H1 (cell line): Measurements from ENCODE around the gene IKZF3. TPM values are rescaled to one million over a fixed set of nuclear protein-coding genes. Genes with fewer than 3 reads are reported as not detected.

ENCODE experiments used
- CTCF ChIA-PET: fragments of 300-600 bp; sonication (Branson Sonifier 250); formaldehyde crosslinking; loops from one replicate; lab custom pipeline; 2021; ENCODE audit not compliant: partially characterized antibody; lab: Charles Lee
- POLR2A ChIA-PET: fragments of 300-600 bp; sonication (Branson Sonifier 250); formaldehyde crosslinking; loops from one replicate; lab custom pipeline; 2021; ENCODE audit warnings: inconsistent platforms; ENCODE audit not compliant: partially characterized antibody; lab: Charles Lee
- DNase-seq, 2 experiments: peaks; one replicate each; pipeline versions ENCODE4 v3.0.0 to v3.0.0-alpha.2; 2010 to 2022; ENCODE audit warnings: low spot score in 2 of 2, low read depth in 1 of 2, mixed read lengths in 1 of 2
- FAIRE-seq: peaks from 2 replicates; lab custom pipeline; 2011; peaks lifted over from hg19 to GRCh38; lab: Jason Lieb, UNC
- H2AFZ ChIP-seq: 2 replicates; pipeline ENCODE4 v1.8.1; 2012; ENCODE audit warnings: low read length, inconsistent platforms
- H2AK5ac ChIP-seq: 2 replicates; pipeline ENCODE4 v1.6.1; 2013; ENCODE audit warnings: low read depth, low read length
- H2BK120ac ChIP-seq: replicated peaks from 2 replicates; pipeline ENCODE3; 2013; ENCODE audit warnings: low read depth, low read length, inconsistent platforms
- H2BK12ac ChIP-seq: 2 replicates; pipeline ENCODE4 v1.6.1; 2013; ENCODE audit warnings: low read depth, low read length
- H2BK15ac ChIP-seq: 2 replicates; pipeline ENCODE4 v1.6.1; 2013; ENCODE audit warnings: low read length
- H2BK20ac ChIP-seq: 2 replicates; pipeline ENCODE4 v1.6.1; 2013; ENCODE audit warnings: low read length
- H2BK5ac ChIP-seq: 2 replicates; pipeline ENCODE4 v1.6.1; 2013; ENCODE audit warnings: low read depth, low read length
- H3K14ac ChIP-seq: 2 replicates; pipeline ENCODE4 v1.6.1; 2013; ENCODE audit warnings: inconsistent platforms; ENCODE audit not compliant: insufficient read length
- H3K18ac ChIP-seq: 2 replicates; pipeline ENCODE4 v1.6.1; 2013; ENCODE audit warnings: low read length; ENCODE audit errors: extremely low read depth
- H3K23ac ChIP-seq: 2 replicates; pipeline ENCODE4 v1.6.1; 2013; ENCODE audit warnings: inconsistent platforms; ENCODE audit not compliant: insufficient read length
- H3K23me2 ChIP-seq: 2 replicates; pipeline ENCODE4 v1.6.1; 2013; ENCODE audit warnings: low read depth, low read length
- H3K27ac ChIP-seq: 2 replicates; pipeline ENCODE4 v1.6.1; 2011; ENCODE audit warnings: low read depth, low read length, inconsistent platforms
- H3K27me3 ChIP-seq, 4 experiments: replicated peaks in 1 of 4; 1 replicate in 1 of 4; 2 replicates in 3 of 4; pipeline versions ENCODE4 v1.6.1 to v1.8.1; 2011 to 2013; ENCODE audit warnings: low read length in 3 of 4, mild to moderate bottlenecking in 3 of 4, inconsistent platforms in 2 of 4, mixed read lengths in 2 of 4, moderate library complexity in 1 of 4; ENCODE audit not compliant: control insufficient read depth in 3 of 4, insufficient read depth in 3 of 4; ENCODE audit errors: extremely low read depth in 1 of 4
- H3K36me3 ChIP-seq, 4 experiments: 2 replicates each; pipeline versions ENCODE4 v1.6.1 to v1.8.1; 2011 to 2013; ENCODE audit warnings: mild to moderate bottlenecking in 4 of 4, low read length in 3 of 4, moderate library complexity in 2 of 4, control low read depth in 1 of 4, inconsistent platforms in 1 of 4; ENCODE audit not compliant: insufficient read depth in 4 of 4, control insufficient read depth in 2 of 4
- H3K4ac ChIP-seq: replicated peaks from 2 replicates; pipeline ENCODE3; 2013; ENCODE audit warnings: low read length, low read depth, mixed read lengths, inconsistent platforms; ENCODE audit not compliant: insufficient read length
- H3K4me1 ChIP-seq, 4 experiments: replicated peaks in 1 of 4; 1 replicate in 1 of 4; 2 replicates in 3 of 4; pipeline versions ENCODE4 v1.6.1 to v1.8.1; 2011 to 2013; ENCODE audit warnings: low read length in 3 of 4, inconsistent platforms in 2 of 4, mixed read lengths in 1 of 4; ENCODE audit not compliant: insufficient read depth in 4 of 4, control insufficient read depth in 3 of 4
- H3K4me2 ChIP-seq, 2 experiments: 2 replicates each; pipeline versions ENCODE4 v1.6.1 to v1.8.1; 2011 to 2013; ENCODE audit warnings: low read depth in 2 of 2, low read length in 2 of 2, control low read depth in 1 of 2, inconsistent platforms in 1 of 2, mild to moderate bottlenecking in 1 of 2; ENCODE audit not compliant: insufficient read depth in 1 of 2
- H3K4me3 ChIP-seq, 4 experiments: fragments of 200-600, 300-600 bp in 1 of 4; sonication (generic), shearing (Covaris generic), sonication (Bioruptor Twin) in 1 of 4; 2 replicates each; pipeline versions ENCODE4 v1.5.1 to v1.8.1; 2011 to 2016; ENCODE audit warnings: low read length in 4 of 4, low read depth in 3 of 4, control low read depth in 2 of 4, inconsistent platforms in 2 of 4, mild to moderate bottlenecking in 2 of 4, mixed read lengths in 1 of 4, moderate library complexity in 1 of 4; ENCODE audit not compliant: insufficient read depth in 2 of 4; ENCODE audit errors: extremely low read depth in 1 of 4
- H3K56ac ChIP-seq: replicated peaks from 2 replicates; pipeline ENCODE3; 2013; ENCODE audit warnings: low read depth, mild to moderate bottlenecking, mixed read lengths, low read length, inconsistent platforms; ENCODE audit not compliant: insufficient read length
- H3K79me1 ChIP-seq: 2 replicates; pipeline ENCODE4 v1.6.1; 2013; ENCODE audit warnings: low read depth, low read length, control low read depth
- H3K79me2 ChIP-seq, 2 experiments: 2 replicates each; pipeline versions ENCODE4 v1.6.1 to v1.8.1; 2012 to 2013; ENCODE audit warnings: low read length in 2 of 2, mild to moderate bottlenecking in 2 of 2, inconsistent platforms in 1 of 2; ENCODE audit not compliant: insufficient read depth in 2 of 2, control insufficient read depth in 1 of 2
- H3K9ac ChIP-seq, 4 experiments: replicated peaks in 1 of 4; 1 replicate in 1 of 4; 2 replicates in 3 of 4; pipeline versions ENCODE4 v1.6.1 to v1.8.1; 2011 to 2013; ENCODE audit warnings: low read depth in 3 of 4, low read length in 3 of 4, control low read depth in 2 of 4, mild to moderate bottlenecking in 2 of 4, moderate library complexity in 2 of 4, inconsistent platforms in 1 of 4; ENCODE audit errors: extremely low read depth in 1 of 4
- H3K9me3 ChIP-seq, 2 experiments: 2 replicates each; pipeline versions ENCODE4 v1.6.1 to v1.8.1; 2012 to 2013; ENCODE audit warnings: mild to moderate bottlenecking in 2 of 2, moderate library complexity in 2 of 2, control low read depth in 1 of 2, inconsistent platforms in 1 of 2, low read depth in 1 of 2, low read length in 1 of 2, mixed read lengths in 1 of 2; ENCODE audit not compliant: insufficient read depth in 2 of 2
- H4K20me1 ChIP-seq, 2 experiments: replicated peaks in 1 of 2; 2 replicates each; pipeline versions ENCODE3 to v1.8.1; 2011 to 2013; ENCODE audit warnings: inconsistent platforms in 2 of 2, low read length in 2 of 2, mild to moderate bottlenecking in 1 of 2; ENCODE audit not compliant: insufficient read depth in 2 of 2, control insufficient read depth in 1 of 2
- H4K5ac ChIP-seq: 2 replicates; pipeline ENCODE4 v1.6.1; 2013; ENCODE audit warnings: low read length, low read depth, mixed read lengths, inconsistent platforms; ENCODE audit not compliant: insufficient read length
- H4K8ac ChIP-seq: 2 replicates; pipeline ENCODE4 v1.8.0; 2013; ENCODE audit warnings: mild to moderate bottlenecking, moderate library complexity, low read length, inconsistent platforms; ENCODE audit not compliant: insufficient read depth; ENCODE audit errors: extremely low read depth
- H4K91ac ChIP-seq: replicated peaks from 2 replicates; pipeline ENCODE3; 2013; ENCODE audit warnings: low read length, mixed read lengths, inconsistent platforms; ENCODE audit not compliant: insufficient read length
- CTCF ChIP-seq, 3 experiments: IDR thresholded peaks; 1 replicate in 2 of 3; 2 replicates in 1 of 3; pipeline versions ENCODE4 v1.5.1 to v1.6.1; 2011; ENCODE audit warnings: low read length in 3 of 3, mild to moderate bottlenecking in 3 of 3, inconsistent platforms in 2 of 3, low read depth in 1 of 3, moderate library complexity in 1 of 3; ENCODE audit not compliant: insufficient read depth in 1 of 3; ENCODE audit errors: control extremely low read depth in 1 of 3
- SP2 ChIP-seq: IDR thresholded peaks from 2 replicates; pipeline ENCODE4 v1.6.1; 2012; ENCODE audit warnings: mild to moderate bottlenecking, low read length, inconsistent platforms
- YY1 ChIP-seq: IDR thresholded peaks from 2 replicates; pipeline ENCODE4 v1.6.1; 2011; ENCODE audit warnings: low read depth, mild to moderate bottlenecking, low read length
- WGBS, 2 experiments: shearing (Covaris generic) in 1 of 2; methylation state at CpG; one replicate each; pipeline versions ENCODE4 v1.1.6 to v1.1.7; 2013 to 2015; ENCODE audit warnings: low lambda C conversion rate in 2 of 2, mixed read lengths in 2 of 2, inconsistent platforms in 1 of 2, low coverage in 1 of 2, missing lambda C conversion rate in 1 of 2; ENCODE audit not compliant: insufficient replicate concordance in 2 of 2, insufficient coverage in 1 of 2, insufficient read length in 1 of 2; ENCODE audit errors: extremely low coverage in 1 of 2, missing lambda C conversion rate in 1 of 2; 5-methylcytosine and 5-hydroxymethylcytosine counted together
- polyA plus RNA-seq, 7 experiments: library from polyadenylated mRNA; depleted of rRNA in 3 of 7; stranded (reverse) in 5 of 7; unstranded in 2 of 7; fragments of >200 nt in 5 of 7; fragments of 200-250 nt in 2 of 7; gene quantifications; 1 replicate in 5 of 7; 2 replicates in 1 of 7; 4 replicates in 1 of 7; pipeline versions ENCODE4 v1.2.1 to v1.2.3, GENCODE V29; 2011 to 2013; ENCODE audit warnings: missing spikeins in 2 of 7, mixed read lengths in 2 of 7
- total RNA-seq: library from RNA; stranded (reverse); fragmentation: NEBNext Ultra II Directional; extraction: Animal tissue kit (Norgen Biotek cat#: 25700); gene quantifications from 2 replicates; pipeline ENCODE4 v1.2.1, GENCODE V29; 2021

IKZF3 gene
- total and polyA plus RNA-seq, 2 of the 8 experiments (the other 6 are each of a cell fraction or from before 2014, with no cell fraction given), result 0.23 to 0.56 TPM

- no peaks in the 10 kb centered on the region for H3K4me1 ChIP-seq
- no peak overlapping the region for H3K14ac ChIP-seq
- H3K79me1 ChIP-seq, result no peaks in the 10 kb centered on the region
- H3K4me2 ChIP-seq, result no peak overlapping the region
- no peaks in the 10 kb centered on the region for H3K79me2 ChIP-seq
- H4K5ac ChIP-seq, result no peak overlapping the region
- DNase-seq (no peak), FAIRE-seq (no peak)
- CTCF ChIA-PET, result interaction anchor here (0.6 to 2.2 kb wide), 6 partner anchors 14 to 328 kb away, joined by 3 to 9 read pairs (median 4); no protein-coding TSS in a partner anchor
- no peak overlapping the region for H3K4ac ChIP-seq
- no peaks in the 10 kb centered on the region for H4K20me1 ChIP-seq
- no peaks in the 10 kb centered on the region for H3K27me3 ChIP-seq
- no peak overlapping the region for H3K4me3 ChIP-seq
- H4K8ac ChIP-seq, result no peak overlapping the region
- H2BK15ac ChIP-seq, result no peak overlapping the region
- WGBS, 2 experiments, result 81% methylated on average over 6 of the region's 6 CpGs; no CpG with 5 or more reads in 1 of the 2 experiments
- H2BK5ac ChIP-seq, result no peak overlapping the region
- H3K56ac ChIP-seq, result no peak overlapping the region
- H2BK12ac ChIP-seq, result no peak overlapping the region
- H2BK120ac ChIP-seq, result no peak overlapping the region
- no peak overlapping the region for H2AFZ ChIP-seq
- no peak for TF ChIP-seq YY1
- TF ChIP-seq SP2, result no peak
- no peak for TF ChIP-seq CTCF (IDR thresholded peaks at IDR 0.05; ENCODE audit: control extremely low read depth in 1 of 3, insufficient read depth in 1 of 3, low read depth in 1 of 3, low read length in 3 of 3)
- no peak overlapping the region for H3K23ac ChIP-seq
- no peak overlapping the region for H3K18ac ChIP-seq
- no peak overlapping the region for H2AK5ac ChIP-seq
- H3K9ac ChIP-seq, result no peak overlapping the region
- no peak overlapping the region for H2BK20ac ChIP-seq
- H3K23me2 ChIP-seq, result no peaks in the 10 kb centered on the region; the same call in 1 of the 2 replicates
- POLR2A ChIA-PET, result interaction anchor here (0.6 to 1.3 kb wide), 3 partner anchors 11 to 681 kb away, joined by 3 to 5 read pairs (median 3); no protein-coding TSS in a partner anchor
- H3K9me3 ChIP-seq, result no peaks in the 10 kb centered on the region
- no peak overlapping the region for H4K91ac ChIP-seq
- no peaks in the 10 kb centered on the region for H3K36me3 ChIP-seq
- H3K27ac ChIP-seq, result no peak overlapping the region
Observed at GRCh38 chr17:39781031-39781860, 82.9 kb downstream of the IKZF3 start.
